Suprapubic skin (tissue), 4 donors: ENCODE results near the gene ITPKB. TPM values are rescaled to one million over a fixed set of nuclear protein-coding genes. Genes with fewer than 3 reads are reported as not detected.

Experiments used
- DNase-seq, 2 donors: peaks; one replicate each; pipeline ENCODE4 v3.0.0-alpha.2; 2019; ENCODE audit warnings: low spot score in 2 of 2
- H3K27ac ChIP-seq: fragments of 200-600 bp; sonication (generic); one replicate; pipeline ENCODE4 v1.5.1; 2019
- H3K27me3 ChIP-seq: fragments of 200-600 bp; sonication (generic); one replicate; pipeline ENCODE4 v1.5.1; 2019
- H3K36me3 ChIP-seq: fragments of 200-600 bp; sonication (generic); one replicate; pipeline ENCODE4 v1.5.1; 2019
- H3K4me1 ChIP-seq: fragments of 200-600 bp; sonication (generic); one replicate; pipeline ENCODE4 v1.5.1; 2019
- H3K4me3 ChIP-seq: fragments of 200-600 bp; sonication (generic); one replicate; pipeline ENCODE4 v1.5.1; 2019; ENCODE audit warnings: mild to moderate bottlenecking
- H3K9me3 ChIP-seq: fragments of 200-600 bp; sonication (generic); one replicate; pipeline ENCODE4 v1.5.1; 2019
- EP300 ChIP-seq: sonication (generic); formaldehyde crosslinking; IDR thresholded peaks from one replicate; pipeline ENCODE4 v1.6.1; 2017; ENCODE audit warnings: antibody characterized with exemption
- POLR2A ChIP-seq, 2 donors: fragments of 450-650 bp; IDR thresholded peaks; one replicate each; pipeline ENCODE4 v1.6.1; 2017; ENCODE audit warnings: antibody characterized with exemption in 2 of 2, mild to moderate bottlenecking in 2 of 2, moderate library complexity in 2 of 2
- POLR2AphosphoS5 ChIP-seq, 3 donors: sonication (generic); formaldehyde crosslinking; IDR thresholded peaks; one replicate each; pipeline ENCODE4 v1.6.1; 2017; ENCODE audit warnings: antibody characterized with exemption in 3 of 3
- WGBS: methylation state at CpG from one replicate; pipeline ENCODE4 v1.1.5; 2018; 5-methylcytosine and 5-hydroxymethylcytosine counted together
- total RNA-seq, 4 donors: library from RNA; depleted of rRNA; stranded (reverse); fragments of >200 nt; gene quantifications; one replicate each; pipeline ENCODE4 v1.1.0, GENCODE V29; 2016
- TF ChIP-seq, protein P1 (sequence below), 2 donors: fragments of 200-600 bp in 1 of 2; fragments of 450-650 bp in 1 of 2; sonication (generic) in 1 of 2; IDR thresholded peaks; one replicate each; pipeline ENCODE4 v1.5.1; 2016 to 2019; ENCODE audit warnings: antibody characterized with exemption in 2 of 2, mild to moderate bottlenecking in 1 of 2, moderate library complexity in 1 of 2

Gene ITPKB
- total RNA-seq, 4 donors from 2014 or later, result 31.0 to 39.0 (median 35.3) TPM

DNA sequence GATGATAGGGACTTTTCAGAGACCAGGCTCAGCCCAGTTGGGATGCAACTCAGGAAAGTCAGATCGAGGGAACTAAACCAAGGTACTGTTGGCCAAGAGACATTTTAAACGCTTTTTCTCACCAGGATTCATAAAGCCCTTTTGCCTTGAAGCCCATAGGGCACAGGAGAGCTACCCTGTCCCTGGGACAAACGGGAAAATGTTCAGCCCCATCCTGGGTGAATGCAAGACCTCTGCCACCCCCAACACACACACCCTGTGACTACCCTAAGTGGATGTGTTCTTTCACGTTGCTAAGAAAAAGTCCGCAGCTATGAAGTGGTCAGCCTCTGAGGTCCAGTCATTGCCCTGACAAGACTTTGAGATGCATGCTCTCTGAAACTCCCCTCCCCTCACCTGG is 58.4 kb downstream of the ITPKB start:
- Histone ChIP-seq H3K27ac (peak overlapping the region; percentile 91), H3K27me3 (no peaks in the 10 kb centered on the region), H3K4me1 (peaks cover 81% of the 10 kb centered on the region), H3K36me3 (no peaks in the 10 kb centered on the region), H3K4me3 (peak overlapping the region; percentile 47), H3K9me3 (no peaks in the 10 kb centered on the region)
- WGBS, result 60% methylated on average over 4 of the region's 5 CpGs
- no peak for DNase-seq
- TF ChIP-seq, protein P1, sequence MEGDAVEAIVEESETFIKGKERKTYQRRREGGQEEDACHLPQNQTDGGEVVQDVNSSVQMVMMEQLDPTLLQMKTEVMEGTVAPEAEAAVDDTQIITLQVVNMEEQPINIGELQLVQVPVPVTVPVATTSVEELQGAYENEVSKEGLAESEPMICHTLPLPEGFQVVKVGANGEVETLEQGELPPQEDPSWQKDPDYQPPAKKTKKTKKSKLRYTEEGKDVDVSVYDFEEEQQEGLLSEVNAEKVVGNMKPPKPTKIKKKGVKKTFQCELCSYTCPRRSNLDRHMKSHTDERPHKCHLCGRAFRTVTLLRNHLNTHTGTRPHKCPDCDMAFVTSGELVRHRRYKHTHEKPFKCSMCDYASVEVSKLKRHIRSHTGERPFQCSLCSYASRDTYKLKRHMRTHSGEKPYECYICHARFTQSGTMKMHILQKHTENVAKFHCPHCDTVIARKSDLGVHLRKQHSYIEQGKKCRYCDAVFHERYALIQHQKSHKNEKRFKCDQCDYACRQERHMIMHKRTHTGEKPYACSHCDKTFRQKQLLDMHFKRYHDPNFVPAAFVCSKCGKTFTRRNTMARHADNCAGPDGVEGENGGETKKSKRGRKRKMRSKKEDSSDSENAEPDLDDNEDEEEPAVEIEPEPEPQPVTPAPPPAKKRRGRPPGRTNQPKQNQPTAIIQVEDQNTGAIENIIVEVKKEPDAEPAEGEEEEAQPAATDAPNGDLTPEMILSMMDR (IDR thresholded peaks at IDR 0.05), result no peak
- no peak for TF ChIP-seq POLR2AphosphoS5 (IDR thresholded peaks at IDR 0.05)
- no peak for TF ChIP-seq EP300
- TF ChIP-seq POLR2A (IDR thresholded peaks at IDR 0.05), result no peak

DNA sequence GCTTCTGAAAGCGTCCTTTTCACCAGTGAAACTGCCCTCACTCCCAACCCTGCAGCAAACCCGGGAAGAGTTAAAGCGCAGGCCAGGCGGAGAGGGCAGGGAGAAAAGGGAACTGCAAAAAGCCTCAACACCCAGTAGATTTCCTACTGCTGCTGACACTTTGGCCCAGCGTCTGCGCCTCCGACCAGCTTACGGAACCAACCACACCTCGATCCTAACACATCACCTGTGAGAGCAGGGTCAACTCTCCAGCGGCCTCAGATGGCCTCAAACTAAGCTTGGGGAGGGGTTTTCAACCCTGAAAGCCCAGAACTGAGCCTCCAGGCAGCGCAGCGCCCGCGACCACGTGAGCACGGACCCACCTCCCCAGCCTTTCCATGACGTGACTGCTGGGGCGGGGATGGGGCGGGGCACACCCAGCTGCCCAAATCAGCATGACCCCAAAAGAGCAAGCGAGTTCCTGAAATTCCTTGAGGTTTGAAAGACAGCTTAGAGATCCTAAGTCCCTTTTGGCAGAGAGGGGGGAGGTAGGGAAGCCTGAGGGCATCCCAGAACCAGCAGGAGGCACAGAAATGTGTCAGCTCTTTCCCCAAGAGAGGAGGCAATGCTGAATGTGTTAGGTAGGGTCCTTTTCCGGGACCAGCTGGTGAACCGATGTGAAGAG is 59.1 kb downstream of the ITPKB start:
- Histone ChIP-seq H3K36me3 (no peaks in the 10 kb centered on the region), H3K27ac (peak overlapping the region; percentile 91), H3K9me3 (no peaks in the 10 kb centered on the region), H3K4me3 (peak overlapping the region; percentile 47), H3K4me1 (peaks cover 84% of the 10 kb centered on the region), H3K27me3 (no peaks in the 10 kb centered on the region)
- 2% methylated on average over 13 of the region's 22 CpGs for WGBS
- peak; percentile 94 for DNase-seq
- TF ChIP-seq, protein P1 (IDR thresholded peaks at IDR 0.05), result peak in 1 of 2 donors; percentile 8
- TF ChIP-seq POLR2A (IDR thresholded peaks at IDR 0.05), result peak in 1 of 2 donors; percentile 73
- TF ChIP-seq POLR2AphosphoS5 (IDR thresholded peaks at IDR 0.05), result peak in 2 of 3 donors; percentile 35 to 53
- TF ChIP-seq EP300, result no peak

DNA sequence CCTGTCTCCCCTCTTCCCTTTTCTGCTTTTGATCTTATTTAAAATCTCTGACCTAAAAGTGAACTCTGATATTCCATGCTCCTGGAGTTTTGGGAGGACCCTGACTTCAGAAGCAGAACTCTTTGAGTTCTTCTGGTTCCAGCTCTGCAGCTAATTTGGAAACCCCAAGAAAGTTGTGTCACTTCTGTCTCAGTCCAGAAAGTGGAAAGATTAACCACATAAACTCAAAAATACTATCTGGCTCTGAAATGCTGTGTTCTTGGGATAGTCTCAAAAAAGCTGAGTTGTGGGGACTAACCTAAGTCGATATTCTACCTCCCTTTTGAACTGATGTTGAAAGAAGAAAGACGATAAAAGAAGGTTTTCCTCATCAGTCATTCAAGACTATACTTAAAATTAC is 59.8 kb downstream of the ITPKB start:
- Histone ChIP-seq H3K4me1 (peaks cover 89% of the 10 kb centered on the region), H3K27me3 (no peaks in the 10 kb centered on the region), H3K9me3 (no peaks in the 10 kb centered on the region), H3K4me3 (no peak overlapping the region), H3K27ac (peak overlapping the region; percentile 91), H3K36me3 (no peaks in the 10 kb centered on the region)
- WGBS, result 49% methylated on average over 2 of the region's 2 CpGs
- no peak for DNase-seq
- TF ChIP-seq, protein P1 (IDR thresholded peaks at IDR 0.05), result no peak
- TF ChIP-seq POLR2A (IDR thresholded peaks at IDR 0.05) (no peak), POLR2AphosphoS5 (IDR thresholded peaks at IDR 0.05) (no peak), EP300 (no peak)

- peaks cover 87% of the 10 kb centered on the region for H3K4me1 ChIP-seq
- H3K9me3 ChIP-seq, result no peaks in the 10 kb centered on the region
- peak overlapping the region; percentile 91 for H3K27ac ChIP-seq
- no peak for DNase-seq
- no peaks in the 10 kb centered on the region for H3K36me3 ChIP-seq
- TF ChIP-seq, protein P1 (IDR thresholded peaks at IDR 0.05), result no peak
- no peak for TF ChIP-seq EP300
- TF ChIP-seq POLR2AphosphoS5 (IDR thresholded peaks at IDR 0.05), result no peak
- TF ChIP-seq POLR2A (IDR thresholded peaks at IDR 0.05), result no peak
- WGBS, result 79% methylated on average over 8 of the region's 8 CpGs
- H3K27me3 ChIP-seq, result no peaks in the 10 kb centered on the region
- no peak overlapping the region for H3K4me3 ChIP-seq
Measured at GRCh38 chr1:226678701-226679100, 60.4 kb downstream of the ITPKB start.

DNA sequence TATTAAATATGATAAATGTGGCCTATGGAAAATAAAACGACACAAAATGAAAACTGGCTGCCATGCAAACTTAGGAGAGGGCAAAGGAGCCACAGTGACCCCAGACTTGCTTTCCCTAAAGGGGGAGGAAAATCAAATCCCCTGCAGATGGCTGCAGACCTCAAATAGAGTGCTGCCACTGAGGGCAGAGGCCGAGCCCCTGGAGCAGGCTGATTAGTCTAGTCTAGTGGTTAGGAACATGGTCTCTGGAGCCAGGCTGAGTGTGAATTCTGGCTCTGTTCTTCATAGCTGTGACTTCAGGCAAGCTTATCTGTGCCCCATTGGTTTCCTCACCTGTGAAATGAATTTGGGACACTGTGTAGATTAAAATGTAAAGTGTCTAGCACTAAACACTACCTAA is 60.8 kb downstream of the ITPKB start:
- H3K4me3 ChIP-seq, result no peak overlapping the region
- TF ChIP-seq POLR2AphosphoS5 (IDR thresholded peaks at IDR 0.05), result no peak
- TF ChIP-seq EP300, result no peak
- TF ChIP-seq, protein P1 (IDR thresholded peaks at IDR 0.05), result no peak
- no peak for TF ChIP-seq POLR2A (IDR thresholded peaks at IDR 0.05)
- peak overlapping the region; percentile 91 for H3K27ac ChIP-seq
- no peak for DNase-seq
- WGBS, result 85% methylated on average over 2 of the region's 2 CpGs
- H3K36me3 ChIP-seq, result no peaks in the 10 kb centered on the region
- no peaks in the 10 kb centered on the region for H3K9me3 ChIP-seq
- H3K27me3 ChIP-seq, result no peaks in the 10 kb centered on the region
- H3K4me1 ChIP-seq, result peaks cover 86% of the 10 kb centered on the region
